Activated CD4-positive, alpha-beta T cell treated with anti-CD3 and anti-CD28 coated beads, Interleukin-2, amount 10 ng/mL, durations not matched to agents 7 days and 5 days (primary cell): Measurements from ENCODE around the gene TMEM132C. TPM values are rescaled to one million over a fixed set of nuclear protein-coding genes. Genes with fewer than 3 reads are reported as not detected.

ENCODE experiments used
- CTCF ChIA-PET: fragments of 350-600 bp; sonication (Branson Sonifier 250); formaldehyde crosslinking; loops from one replicate; lab custom pipeline; 2021; ENCODE audit warnings: antibody characterized with exemption; lab: Charles Lee
- POLR2A ChIA-PET: fragments of 350-600 bp; sonication (Branson Sonifier 250); formaldehyde crosslinking; loops from one replicate; lab custom pipeline; 2021; ENCODE audit warnings: antibody characterized with exemption; lab: Charles Lee
- DNase-seq: peaks from one replicate; pipeline ENCODE4 v3.0.0-alpha.2; 2020
- H3K27ac Mint-ChIP-seq: one replicate; pipeline ENCODE4 v1.8.0; 2021; ENCODE audit warnings: mild to moderate bottlenecking, moderate library complexity, mixed read lengths
- H3K27me3 Mint-ChIP-seq: one replicate; pipeline ENCODE4 v1.8.0; 2021; ENCODE audit warnings: mixed read lengths
- H3K36me3 Mint-ChIP-seq: one replicate; pipeline ENCODE4 v1.8.0; 2021; ENCODE audit warnings: low read depth, mixed read lengths
- H3K4me1 Mint-ChIP-seq: one replicate; pipeline ENCODE4 v1.8.0; 2021; ENCODE audit warnings: mixed read lengths
- H3K4me3 Mint-ChIP-seq: one replicate; pipeline ENCODE4 v1.8.0; 2021; ENCODE audit warnings: mild to moderate bottlenecking, moderate library complexity, mixed read lengths
- H3K9me3 Mint-ChIP-seq: one replicate; pipeline ENCODE4 v1.8.0; 2021; ENCODE audit warnings: mixed read lengths
- total RNA-seq, 2 experiments: library from RNA; stranded (reverse); gene quantifications; one replicate each; pipeline ENCODE4 v1.2.3, GENCODE V29; 2021

The TMEM132C gene
- total RNA-seq, 2 experiments from 2014 or later, result not detected

- no peak for DNase-seq
- CTCF ChIA-PET, result no interaction called here
- Mint-ChIP-seq H3K4me3 (no peak overlapping the region), H3K9me3 (peaks cover 3% of the 10 kb centered on the region), H3K27me3 (no peaks in the 10 kb centered on the region), H3K27ac (no peak overlapping the region), H3K36me3 (no peaks in the 10 kb centered on the region), H3K4me1 (no peaks in the 10 kb centered on the region)
- POLR2A ChIA-PET, result no interaction called here
Observed at GRCh38 chr12:128672428-128672827, 405.5 kb downstream of the TMEM132C start.

GRCh38 chr12:128672893-128673292, 405.9 kb downstream of the TMEM132C start:
- POLR2A ChIA-PET, result no interaction called here
- Mint-ChIP-seq H3K27ac (no peak overlapping the region), H3K27me3 (no peaks in the 10 kb centered on the region), H3K36me3 (no peaks in the 10 kb centered on the region), H3K4me1 (no peaks in the 10 kb centered on the region), H3K4me3 (no peak overlapping the region), H3K9me3 (peaks cover 3% of the 10 kb centered on the region)
- DNase-seq, result no peak
- CTCF ChIA-PET, result no interaction called here

GRCh38 chr12:128675576-128675975, 408.6 kb downstream of the TMEM132C start:
- DNase-seq, result no peak
- H3K9me3 Mint-ChIP-seq, result peaks cover 7% of the 10 kb centered on the region
- ChIA-PET POLR2A (no interaction called here), CTCF (no interaction called here)
- no peaks in the 10 kb centered on the region for H3K36me3 Mint-ChIP-seq
- H3K4me1 Mint-ChIP-seq, result no peaks in the 10 kb centered on the region
- H3K4me3 Mint-ChIP-seq, result no peak overlapping the region
- H3K27ac Mint-ChIP-seq, result no peak overlapping the region
- no peaks in the 10 kb centered on the region for H3K27me3 Mint-ChIP-seq

- POLR2A ChIA-PET, result no interaction called here
- Mint-ChIP-seq H3K4me3 (no peak overlapping the region), H3K27ac (no peak overlapping the region), H3K4me1 (no peaks in the 10 kb centered on the region), H3K27me3 (no peaks in the 10 kb centered on the region), H3K9me3 (peaks cover 4% of the 10 kb centered on the region), H3K36me3 (no peaks in the 10 kb centered on the region)
- DNase-seq, result no peak
- CTCF ChIA-PET, result no interaction called here
Observed at GRCh38 chr12:128680555-128680954, 413.6 kb downstream of the TMEM132C start.

GRCh38 chr12:128682548-128683275, 415.7 kb downstream of the TMEM132C start:
- Mint-ChIP-seq H3K4me3 (no peak overlapping the region), H3K4me1 (no peaks in the 10 kb centered on the region), H3K27ac (no peak overlapping the region), H3K9me3 (peaks cover 4% of the 10 kb centered on the region), H3K36me3 (no peaks in the 10 kb centered on the region), H3K27me3 (no peaks in the 10 kb centered on the region)
- DNase-seq, result no peak
- ChIA-PET POLR2A (no interaction called here), CTCF (no interaction called here)

GRCh38 chr12:128684352-128684751, 417.4 kb downstream of the TMEM132C start:
- H3K4me3 Mint-ChIP-seq, result no peak overlapping the region
- ChIA-PET POLR2A (no interaction called here), CTCF (no interaction called here)
- no peaks in the 10 kb centered on the region for H3K36me3 Mint-ChIP-seq
- H3K27me3 Mint-ChIP-seq, result no peaks in the 10 kb centered on the region
- no peaks in the 10 kb centered on the region for H3K4me1 Mint-ChIP-seq
- DNase-seq, result no peak
- no peak overlapping the region for H3K27ac Mint-ChIP-seq
- H3K9me3 Mint-ChIP-seq, result peaks cover 4% of the 10 kb centered on the region

- no peaks in the 10 kb centered on the region for H3K4me1 Mint-ChIP-seq
- CTCF ChIA-PET, result no interaction called here
- H3K36me3 Mint-ChIP-seq, result no peaks in the 10 kb centered on the region
- POLR2A ChIA-PET, result no interaction called here
- H3K27me3 Mint-ChIP-seq, result no peaks in the 10 kb centered on the region
- no peak overlapping the region for H3K4me3 Mint-ChIP-seq
- DNase-seq, result no peak
- no peak overlapping the region for H3K27ac Mint-ChIP-seq
- H3K9me3 Mint-ChIP-seq, result no peaks in the 10 kb centered on the region
Observed at GRCh38 chr12:128685903-128686475, 419.0 kb downstream of the TMEM132C start.

GRCh38 chr12:128687851-128688250, 420.9 kb downstream of the TMEM132C start:
- POLR2A ChIA-PET, result no interaction called here
- no peaks in the 10 kb centered on the region for H3K9me3 Mint-ChIP-seq

GRCh38 chr12:128690641-128691040, 423.7 kb downstream of the TMEM132C start:
- no peaks in the 10 kb centered on the region for H3K4me1 Mint-ChIP-seq
- no peak overlapping the region for H3K27ac Mint-ChIP-seq
- no peaks in the 10 kb centered on the region for H3K27me3 Mint-ChIP-seq
- no peak overlapping the region for H3K4me3 Mint-ChIP-seq
- H3K9me3 Mint-ChIP-seq, result no peaks in the 10 kb centered on the region
- DNase-seq, result no peak
- POLR2A ChIA-PET, result no interaction called here
- no peaks in the 10 kb centered on the region for H3K36me3 Mint-ChIP-seq
- CTCF ChIA-PET, result no interaction called here

More at GRCh38 chr12:128687851-128688250, 420.9 kb downstream of the TMEM132C start:
- Mint-ChIP-seq H3K27ac (no peak overlapping the region), H3K4me1 (no peaks in the 10 kb centered on the region), H3K27me3 (no peaks in the 10 kb centered on the region), H3K36me3 (no peaks in the 10 kb centered on the region), H3K4me3 (no peak overlapping the region)
- CTCF ChIA-PET, result no interaction called here
- DNase-seq, result no peak

GRCh38 chr12:128693115-128693514, 426.1 kb downstream of the TMEM132C start:
- POLR2A ChIA-PET, result no interaction called here
- CTCF ChIA-PET, result no interaction called here
- H3K9me3 Mint-ChIP-seq, result no peaks in the 10 kb centered on the region

GRCh38 chr12:128693771-128694170, 426.8 kb downstream of the TMEM132C start:
- peaks cover 2% of the 10 kb centered on the region for H3K9me3 Mint-ChIP-seq
- ChIA-PET POLR2A (no interaction called here), CTCF (no interaction called here)
- H3K36me3 Mint-ChIP-seq, result no peaks in the 10 kb centered on the region
- DNase-seq, result no peak
- H3K4me3 Mint-ChIP-seq, result no peak overlapping the region
- H3K27ac Mint-ChIP-seq, result no peak overlapping the region
- no peaks in the 10 kb centered on the region for H3K4me1 Mint-ChIP-seq
- no peaks in the 10 kb centered on the region for H3K27me3 Mint-ChIP-seq

More at GRCh38 chr12:128693115-128693514, 426.1 kb downstream of the TMEM132C start:
- no peaks in the 10 kb centered on the region for H3K36me3 Mint-ChIP-seq
- no peak overlapping the region for H3K27ac Mint-ChIP-seq
- no peak overlapping the region for H3K4me3 Mint-ChIP-seq
- no peaks in the 10 kb centered on the region for H3K27me3 Mint-ChIP-seq
- DNase-seq, result no peak
- no peaks in the 10 kb centered on the region for H3K4me1 Mint-ChIP-seq

- peaks cover 3% of the 10 kb centered on the region for H3K9me3 Mint-ChIP-seq
- no peak overlapping the region for H3K4me3 Mint-ChIP-seq
- ChIA-PET CTCF (interaction anchor here (0.7 kb wide), 1 partner anchor 921 kb away, joined by 3 read pairs; no protein-coding TSS in a partner anchor), POLR2A (no interaction called here)
- no peaks in the 10 kb centered on the region for H3K36me3 Mint-ChIP-seq
- no peak for DNase-seq
- H3K4me1 Mint-ChIP-seq, result no peaks in the 10 kb centered on the region
- no peaks in the 10 kb centered on the region for H3K27me3 Mint-ChIP-seq
- no peak overlapping the region for H3K27ac Mint-ChIP-seq
Observed at GRCh38 chr12:128694445-128694844, 427.5 kb downstream of the TMEM132C start.

- peaks cover 3% of the 10 kb centered on the region for H3K9me3 Mint-ChIP-seq
- no peaks in the 10 kb centered on the region for H3K27me3 Mint-ChIP-seq
- no peak overlapping the region for H3K27ac Mint-ChIP-seq
- CTCF ChIA-PET, result interaction anchor here (1.2 kb wide), 1 partner anchor 52 kb away, joined by 3 read pairs; no protein-coding TSS in a partner anchor
- POLR2A ChIA-PET, result no interaction called here
- no peaks in the 10 kb centered on the region for H3K4me1 Mint-ChIP-seq
- H3K4me3 Mint-ChIP-seq, result no peak overlapping the region
- H3K36me3 Mint-ChIP-seq, result no peaks in the 10 kb centered on the region
- DNase-seq, result no peak
Observed at GRCh38 chr12:128695697-128696096, 428.7 kb downstream of the TMEM132C start.
